Lower leg skin (tissue), 4 donors: ENCODE data around the gene AGMAT. TPM values are rescaled to one million over a fixed set of nuclear protein-coding genes. Genes with fewer than 3 reads are reported as not detected.

Experiments used
- DNase-seq, 2 donors: peaks; one replicate each; pipeline ENCODE4 v3.0.0-alpha.2; 2019; ENCODE audit warnings: low spot score in 2 of 2
- H3K4me3 ChIP-seq: fragments of 200-600 bp; sonication (generic); 2 replicates; pipeline ENCODE4 v1.5.1; 2017; ENCODE audit warnings: mild to moderate bottlenecking, low read depth; ENCODE audit not compliant: poor library complexity, severe bottlenecking
- POLR2A ChIP-seq, 2 donors: fragments of 450-650 bp; IDR thresholded peaks; one replicate each; pipeline ENCODE4 v1.6.1; 2016 to 2017; ENCODE audit warnings: antibody characterized with exemption in 2 of 2, mild to moderate bottlenecking in 1 of 2, moderate library complexity in 1 of 2
- WGBS, 2 donors: methylation state at CpG; one replicate each; pipeline ENCODE4 v1.1.5; 2018; 5-methylcytosine and 5-hydroxymethylcytosine counted together
- intact Hi-C: fragments of 100-400 bp; cut with DNase I; formaldehyde crosslinking; loops from one replicate; pipeline ENCODE4 v1.15.0; 2023; ENCODE audit warnings: low total_unique reads
- total RNA-seq, 4 donors: library from RNA; depleted of rRNA; stranded (reverse); fragments of >200 nt; gene quantifications; one replicate each; pipeline ENCODE4 v1.1.0, GENCODE V29; 2016
- TF ChIP-seq, protein P1 (sequence below), 3 donors: fragments of 450-650 bp; IDR thresholded peaks; one replicate each; pipeline ENCODE4 v1.5.1; 2016; ENCODE audit warnings: antibody characterized with exemption in 3 of 3, mild to moderate bottlenecking in 3 of 3, moderate library complexity in 2 of 3

The AGMAT gene, protein sequence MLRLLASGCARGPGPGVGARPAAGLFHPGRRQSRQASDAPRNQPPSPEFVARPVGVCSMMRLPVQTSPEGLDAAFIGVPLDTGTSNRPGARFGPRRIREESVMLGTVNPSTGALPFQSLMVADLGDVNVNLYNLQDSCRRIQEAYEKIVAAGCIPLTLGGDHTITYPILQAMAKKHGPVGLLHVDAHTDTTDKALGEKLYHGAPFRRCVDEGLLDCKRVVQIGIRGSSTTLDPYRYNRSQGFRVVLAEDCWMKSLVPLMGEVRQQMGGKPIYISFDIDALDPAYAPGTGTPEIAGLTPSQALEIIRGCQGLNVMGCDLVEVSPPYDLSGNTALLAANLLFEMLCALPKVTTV
- under 1 TPM in 1 of 4 donors, not detected in 3; 0.54 TPM for total RNA-seq

- no peak for DNase-seq
- TF ChIP-seq POLR2A (IDR thresholded peaks at IDR 0.05): no peak
- TF ChIP-seq, protein P1, sequence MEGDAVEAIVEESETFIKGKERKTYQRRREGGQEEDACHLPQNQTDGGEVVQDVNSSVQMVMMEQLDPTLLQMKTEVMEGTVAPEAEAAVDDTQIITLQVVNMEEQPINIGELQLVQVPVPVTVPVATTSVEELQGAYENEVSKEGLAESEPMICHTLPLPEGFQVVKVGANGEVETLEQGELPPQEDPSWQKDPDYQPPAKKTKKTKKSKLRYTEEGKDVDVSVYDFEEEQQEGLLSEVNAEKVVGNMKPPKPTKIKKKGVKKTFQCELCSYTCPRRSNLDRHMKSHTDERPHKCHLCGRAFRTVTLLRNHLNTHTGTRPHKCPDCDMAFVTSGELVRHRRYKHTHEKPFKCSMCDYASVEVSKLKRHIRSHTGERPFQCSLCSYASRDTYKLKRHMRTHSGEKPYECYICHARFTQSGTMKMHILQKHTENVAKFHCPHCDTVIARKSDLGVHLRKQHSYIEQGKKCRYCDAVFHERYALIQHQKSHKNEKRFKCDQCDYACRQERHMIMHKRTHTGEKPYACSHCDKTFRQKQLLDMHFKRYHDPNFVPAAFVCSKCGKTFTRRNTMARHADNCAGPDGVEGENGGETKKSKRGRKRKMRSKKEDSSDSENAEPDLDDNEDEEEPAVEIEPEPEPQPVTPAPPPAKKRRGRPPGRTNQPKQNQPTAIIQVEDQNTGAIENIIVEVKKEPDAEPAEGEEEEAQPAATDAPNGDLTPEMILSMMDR (IDR thresholded peaks at IDR 0.05): no peak
- intact Hi-C loops: no loop called here
- 7 to 17% methylated on average over 13 to 19 of the region's 68 CpGs for WGBS, 2 donors
- no peak within 1 kb of the TSS for H3K4me3 ChIP-seq
Measured at GRCh38 chr1:15584489-15585363, at the start of gene AGMAT. Gene AGMAT (minus strand): TSS chr1:15585051. CDS start chr1:15584967, 84 bp downstream.

- no peak for TF ChIP-seq POLR2A (IDR thresholded peaks at IDR 0.05)
- TF ChIP-seq, protein P1 (IDR thresholded peaks at IDR 0.05): no peak
- DNase-seq: no peak
- intact Hi-C loops: no loop called here
- no peak overlapping the region for H3K4me3 ChIP-seq
- 95 to 96% methylated on average over 9 of the region's 9 CpGs for WGBS, 2 donors
Measured at GRCh38 chr1:15633756-15634420, 49.0 kb upstream of the AGMAT start.

GRCh38 chr1:15628003-15628402 is 43.2 kb upstream of the AGMAT start:
- 31 to 36% methylated on average over 1 of the region's 1 CpG for WGBS, 2 donors
- DNase-seq: no peak
- no peak overlapping the region for H3K4me3 ChIP-seq
- intact Hi-C loops: no loop called here
- TF ChIP-seq, protein P1 (IDR thresholded peaks at IDR 0.05): no peak
- TF ChIP-seq POLR2A (IDR thresholded peaks at IDR 0.05): no peak

GRCh38 chr1:15627343-15627988 is 42.6 kb upstream of the AGMAT start:
- DNase-seq: no peak
- no peak for TF ChIP-seq POLR2A (IDR thresholded peaks at IDR 0.05)
- TF ChIP-seq, protein P1 (IDR thresholded peaks at IDR 0.05): no peak
- no peak overlapping the region for H3K4me3 ChIP-seq
- WGBS, 2 donors: 35 to 40% methylated on average over 4 of the region's 4 CpGs
- intact Hi-C loops: no loop called here

DNA sequence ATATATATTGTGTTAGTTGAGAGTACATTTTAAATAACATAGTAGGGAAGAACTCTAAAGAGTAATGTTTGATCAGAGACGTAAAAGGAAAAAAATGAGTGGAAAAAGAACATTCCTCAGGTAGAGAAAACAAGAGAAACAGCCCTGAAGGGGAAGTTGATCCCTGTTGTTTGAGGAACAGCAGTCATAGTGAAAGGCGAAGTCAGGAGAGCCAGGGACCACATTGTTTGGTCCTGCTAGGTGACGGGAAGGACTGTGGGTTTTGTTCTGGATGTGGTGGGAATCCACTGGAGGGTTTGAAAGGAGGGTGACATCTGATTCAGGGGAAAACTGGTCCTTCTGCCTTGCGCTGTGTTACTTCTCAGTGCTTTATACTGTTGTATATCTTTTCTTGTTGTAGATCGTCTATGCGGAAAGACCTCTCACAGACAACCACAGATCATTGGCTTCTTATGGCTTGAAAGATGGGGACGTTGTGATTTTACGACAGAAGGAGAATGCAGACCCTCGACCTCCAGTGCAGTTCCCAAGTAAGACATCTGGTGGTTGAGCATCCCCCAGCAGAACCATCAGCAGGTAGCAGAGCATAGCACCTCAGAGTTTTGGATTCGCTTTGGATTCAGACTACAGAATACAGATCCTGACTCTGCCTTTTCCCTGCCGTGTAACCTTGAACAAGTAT is 41.6 kb upstream of the AGMAT start:
- no peak overlapping the region for H3K4me3 ChIP-seq
- WGBS, 2 donors: 83 to 84% methylated on average over 11 of the region's 11 CpGs
- intact Hi-C loops: no loop called here
- no peak for DNase-seq
- TF ChIP-seq, protein P1 (IDR thresholded peaks at IDR 0.05): no peak
- TF ChIP-seq POLR2A (IDR thresholded peaks at IDR 0.05): no peak
